IPS-18a (cell line): Measurements from ENCODE around the gene KATNAL2.

Experiments used
- H3K27ac ChIP-seq: one replicate; pipeline ENCODE4 v1.5.1; 2013; ENCODE audit warnings: low read length
- H3K27me3 ChIP-seq: one replicate; pipeline ENCODE4 v1.6.1; 2013; ENCODE audit warnings: mild to moderate bottlenecking, low read length; ENCODE audit not compliant: control insufficient read depth, insufficient read depth
- H3K36me3 ChIP-seq: one replicate; pipeline ENCODE4 v1.6.1; 2013; ENCODE audit warnings: low read depth, low read length; ENCODE audit not compliant: control insufficient read depth
- H3K4me1 ChIP-seq: one replicate; pipeline ENCODE4 v1.6.1; 2013; ENCODE audit warnings: low read depth, low read length; ENCODE audit not compliant: control insufficient read depth
- H3K4me3 ChIP-seq: one replicate; pipeline ENCODE4 v1.5.1; 2013; ENCODE audit warnings: low read length
- H3K9ac ChIP-seq: one replicate; pipeline ENCODE4 v1.6.1; 2013; ENCODE audit warnings: mild to moderate bottlenecking, low read length, moderate library complexity
- H3K9me3 ChIP-seq: one replicate; pipeline ENCODE4 v1.6.1; 2013; ENCODE audit warnings: low read depth, low read length; ENCODE audit not compliant: control insufficient read depth

Gene KATNAL2

GRCh38 chr18:47143899-47144485, 226.6 kb downstream of the KATNAL2 start:
- Histone ChIP-seq H3K9ac (no peak overlapping the region), H3K4me3 (no peak overlapping the region), H3K4me1 (peaks cover 3% of the 10 kb centered on the region), H3K36me3 (no peaks in the 10 kb centered on the region), H3K27me3 (no peaks in the 10 kb centered on the region), H3K27ac (no peak overlapping the region), H3K9me3 (no peaks in the 10 kb centered on the region)

- no peaks in the 10 kb centered on the region for H3K36me3 ChIP-seq
- H3K9ac ChIP-seq: no peak overlapping the region
- no peaks in the 10 kb centered on the region for H3K9me3 ChIP-seq
- H3K4me3 ChIP-seq: no peak overlapping the region
- peaks cover 11% of the 10 kb centered on the region for H3K4me1 ChIP-seq
- no peaks in the 10 kb centered on the region for H3K27me3 ChIP-seq
- no peak overlapping the region for H3K27ac ChIP-seq
Observed at GRCh38 chr18:47146206-47146605, 228.8 kb downstream of the KATNAL2 start.

GRCh38 chr18:47149457-47150028, 232.1 kb downstream of the KATNAL2 start:
- Histone ChIP-seq H3K4me1 (peaks cover 13% of the 10 kb centered on the region), H3K27me3 (no peaks in the 10 kb centered on the region), H3K9ac (peak overlapping the region; percentile 80), H3K4me3 (peak overlapping the region; percentile 96), H3K9me3 (no peaks in the 10 kb centered on the region), H3K27ac (peak overlapping the region; percentile 55), H3K36me3 (peaks cover 5% of the 10 kb centered on the region)

GRCh38 chr18:47150029-47150823, 232.8 kb downstream of the KATNAL2 start, which contains the start of gene HDHD2:
Gene HDHD2, minus strand, starts transcription at chr18:47150500. Its CDS starts 14,061 bp downstream, at chr18:47136439.
- peak within 1 kb of the TSS; percentile 55 for H3K27ac ChIP-seq
- H3K4me3 ChIP-seq: peak within 1 kb of the TSS; percentile 96
- peak within 1 kb of the TSS; percentile 80 for H3K9ac ChIP-seq

GRCh38 chr18:47150824-47151366, 233.5 kb downstream of the KATNAL2 start:
- H3K9me3 ChIP-seq: no peaks in the 10 kb centered on the region
- H3K4me1 ChIP-seq: peaks cover 13% of the 10 kb centered on the region
- peak overlapping the region; percentile 55 for H3K27ac ChIP-seq
- H3K9ac ChIP-seq: peak overlapping the region; percentile 80
- H3K4me3 ChIP-seq: peak overlapping the region; percentile 96
- H3K27me3 ChIP-seq: no peaks in the 10 kb centered on the region
- peaks cover 17% of the 10 kb centered on the region for H3K36me3 ChIP-seq

More at GRCh38 chr18:47150029-47150823, 232.8 kb downstream of the KATNAL2 start, which contains the start of gene HDHD2:
- no peaks in the 10 kb centered on the region for H3K9me3 ChIP-seq
- H3K36me3 ChIP-seq: peaks cover 12% of the 10 kb centered on the region
- H3K4me1 ChIP-seq: peaks cover 13% of the 10 kb centered on the region
- no peaks in the 10 kb centered on the region for H3K27me3 ChIP-seq

GRCh38 chr18:47151439-47151838, 234.0 kb downstream of the KATNAL2 start:
- Histone ChIP-seq H3K27me3 (no peaks in the 10 kb centered on the region), H3K4me3 (peak overlapping the region; percentile 96), H3K4me1 (peaks cover 13% of the 10 kb centered on the region), H3K9me3 (no peaks in the 10 kb centered on the region), H3K36me3 (peaks cover 22% of the 10 kb centered on the region), H3K9ac (no peak overlapping the region), H3K27ac (no peak overlapping the region)
